T47D (cell line): ENCODE measurements around the gene MGAT5.
"Not testable (repeated sequence)": the region's sequence is repeated elsewhere in the genome, so short reads cannot be mapped to it uniquely, and the experiment has no call there.

Experiments
- DNase-seq, 2 experiments: peaks; one replicate each; pipeline versions ENCODE4 v3.0.0 to v3.0.0-alpha.2; 2011 to 2012; ENCODE audit warnings: low read depth in 1 of 2, low spot score in 1 of 2
- JUND ChIP-seq: IDR thresholded peaks from 2 replicates; pipeline ENCODE4 v1.6.1; 2012; ENCODE audit warnings: low read depth
- in situ Hi-C: cut with HindIII; loops from 2 replicates; pipeline ENCODE4 v1.10.0; 2016; ENCODE audit warnings: low sequenced_read_pairs, low pct_unique_long_range_greater_than_20kb

MGAT5 gene

DNA sequence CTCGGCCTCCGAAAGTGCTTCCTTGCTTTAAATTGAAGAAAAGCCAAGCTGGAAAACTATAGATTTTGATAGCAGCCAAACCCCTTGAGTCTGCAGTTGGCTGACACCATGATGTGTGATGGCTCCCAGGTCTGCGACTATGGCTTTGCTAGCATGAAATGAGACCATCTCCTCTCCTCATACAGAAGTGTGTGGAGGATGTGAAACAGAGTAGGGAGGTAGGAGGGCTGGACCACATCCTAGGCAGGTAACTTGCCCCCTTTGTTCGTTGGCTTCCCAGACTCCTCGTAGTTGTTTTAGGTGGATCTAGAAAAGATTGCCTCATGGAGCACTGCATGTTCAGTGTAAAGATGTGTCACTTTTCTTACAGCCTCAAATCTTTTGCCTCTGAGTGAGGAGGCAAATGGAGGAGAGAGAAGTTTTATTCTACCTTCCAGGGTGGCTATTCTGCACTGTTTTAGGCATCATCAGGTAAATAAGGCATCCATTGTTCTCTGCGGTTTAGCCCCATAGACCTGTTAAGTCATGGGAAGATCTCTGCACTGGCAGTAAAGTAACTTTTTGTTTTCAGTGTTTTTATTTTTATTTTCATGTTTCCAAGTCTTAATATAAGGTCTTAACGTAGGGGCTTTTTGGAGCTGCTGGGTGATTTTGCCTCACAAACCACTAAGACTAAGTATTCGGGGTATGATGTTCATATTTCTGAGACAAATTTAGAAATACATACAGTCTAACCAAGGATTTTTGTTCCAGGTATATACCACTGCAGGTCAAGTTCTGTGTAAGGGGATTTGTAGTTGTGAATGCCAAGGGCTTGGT, 40.1 kb downstream of the MGAT5 start:
- no peak for TF ChIP-seq JUND
- in situ Hi-C loops = no loop called here
- no peak for DNase-seq

DNA sequence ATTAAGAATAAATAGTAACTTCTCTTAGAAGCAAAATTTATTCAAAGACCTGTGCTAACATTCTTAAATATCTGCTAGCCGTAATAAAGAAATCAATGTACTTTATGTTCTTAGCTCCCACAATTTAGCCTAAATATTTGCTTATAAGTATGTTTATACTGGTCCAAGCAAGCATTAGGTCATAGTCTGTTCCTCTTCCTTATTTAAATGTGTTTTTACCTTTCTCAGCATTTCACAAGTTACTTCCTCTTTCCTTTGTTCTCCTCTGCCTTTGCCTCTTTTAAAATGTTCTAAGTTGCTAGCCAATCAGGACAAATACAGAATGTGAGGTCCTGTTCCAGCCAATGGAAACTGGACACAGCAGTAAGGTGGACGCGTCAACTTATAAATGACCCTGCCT, 40.7 kb downstream of the MGAT5 start:
- in situ Hi-C loops = not testable (repeated sequence)

DNA sequence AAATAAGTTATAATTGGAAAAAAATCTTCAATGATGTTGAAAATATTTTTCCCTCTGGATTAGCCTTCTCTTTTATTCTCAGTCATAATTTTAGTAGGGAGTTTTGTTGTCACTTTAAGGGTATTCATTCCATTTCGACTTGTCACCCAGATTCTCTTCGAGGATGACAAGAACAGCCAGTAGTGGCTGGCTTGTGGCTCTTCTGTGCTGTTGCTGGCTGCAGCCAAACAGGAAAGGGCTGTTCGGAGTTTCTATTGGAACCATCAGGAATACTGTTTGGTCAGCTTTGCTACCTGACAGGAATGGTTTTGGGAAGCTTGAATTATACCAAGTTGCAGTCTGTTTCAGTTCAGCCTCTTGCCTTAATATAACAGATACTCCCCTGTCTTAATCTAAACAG, 41.6 kb downstream of the MGAT5 start:
- in situ Hi-C loops = no loop called here
- TF ChIP-seq JUND = no peak
- DNase-seq = peak in 1 of 2 experiments; percentile 2

More for the DNA sequence above, 40.7 kb downstream of the MGAT5 start:
- not testable (repeated sequence) for DNase-seq

DNA sequence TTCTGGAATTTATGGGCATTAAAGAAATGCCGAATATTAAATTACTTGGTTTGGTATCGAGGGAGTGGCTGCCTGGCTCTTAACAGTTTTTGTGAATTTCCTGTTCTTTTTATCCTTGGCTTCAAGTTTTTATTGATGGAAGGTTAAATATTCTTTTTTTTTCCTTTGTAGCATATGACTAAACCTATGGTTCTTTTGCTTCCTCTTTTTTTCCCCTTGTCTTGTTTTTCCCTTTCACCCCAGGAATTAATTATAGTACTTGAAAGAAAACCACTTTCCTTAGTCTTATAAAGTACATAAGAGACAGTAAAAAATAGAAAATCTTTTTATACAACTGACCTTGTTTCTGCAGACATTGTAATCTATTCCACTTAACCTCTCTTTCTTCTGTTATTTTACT, 42.4 kb downstream of the MGAT5 start:
- no peak for DNase-seq
- TF ChIP-seq JUND = no peak
- in situ Hi-C loops = no loop called here

DNA sequence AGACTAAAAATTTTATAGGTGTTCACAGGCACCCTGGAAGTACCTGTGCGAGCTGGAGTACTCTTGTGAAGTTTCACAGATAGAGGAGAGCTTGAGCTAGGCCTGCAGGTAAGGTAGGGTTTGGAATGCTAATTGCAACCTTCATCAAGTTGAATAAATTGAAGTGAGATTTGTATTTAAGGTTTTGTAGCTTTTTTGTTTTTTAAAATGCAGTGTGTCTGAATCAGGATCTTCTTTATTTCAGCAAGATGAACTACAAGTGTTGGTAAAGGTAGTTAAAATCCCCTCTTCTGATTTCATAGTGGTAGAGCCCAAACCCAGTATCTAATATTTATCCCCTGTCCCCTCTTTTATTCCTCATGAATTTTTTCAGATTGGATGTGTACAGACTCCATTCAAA, 45.5 kb downstream of the MGAT5 start:
- TF ChIP-seq JUND = no peak

DNA sequence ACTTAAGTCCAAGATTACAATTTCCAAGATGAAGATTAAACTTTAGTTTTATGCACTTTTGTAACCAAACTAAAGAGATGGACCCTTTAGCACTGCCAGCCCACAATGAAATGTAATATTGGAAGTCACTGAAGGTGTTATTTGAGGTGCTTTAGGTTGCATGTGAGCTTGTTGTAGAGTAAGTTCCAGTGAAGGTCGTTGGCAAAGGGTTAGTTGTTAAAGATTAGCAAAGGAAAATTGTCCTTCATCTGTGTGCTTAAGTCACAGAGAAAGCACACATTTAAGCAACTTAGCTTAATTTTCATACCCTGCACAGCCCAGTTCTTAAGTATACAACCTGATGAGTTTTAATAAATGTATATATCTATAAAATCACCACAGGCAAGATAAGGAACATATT, 46.7 kb downstream of the MGAT5 start:
- no peak for TF ChIP-seq JUND
- in situ Hi-C loops = no loop called here
- DNase-seq = no peak

More for the DNA sequence above, 45.5 kb downstream of the MGAT5 start:
- DNase-seq = no peak
- in situ Hi-C loops = no loop called here

DNA sequence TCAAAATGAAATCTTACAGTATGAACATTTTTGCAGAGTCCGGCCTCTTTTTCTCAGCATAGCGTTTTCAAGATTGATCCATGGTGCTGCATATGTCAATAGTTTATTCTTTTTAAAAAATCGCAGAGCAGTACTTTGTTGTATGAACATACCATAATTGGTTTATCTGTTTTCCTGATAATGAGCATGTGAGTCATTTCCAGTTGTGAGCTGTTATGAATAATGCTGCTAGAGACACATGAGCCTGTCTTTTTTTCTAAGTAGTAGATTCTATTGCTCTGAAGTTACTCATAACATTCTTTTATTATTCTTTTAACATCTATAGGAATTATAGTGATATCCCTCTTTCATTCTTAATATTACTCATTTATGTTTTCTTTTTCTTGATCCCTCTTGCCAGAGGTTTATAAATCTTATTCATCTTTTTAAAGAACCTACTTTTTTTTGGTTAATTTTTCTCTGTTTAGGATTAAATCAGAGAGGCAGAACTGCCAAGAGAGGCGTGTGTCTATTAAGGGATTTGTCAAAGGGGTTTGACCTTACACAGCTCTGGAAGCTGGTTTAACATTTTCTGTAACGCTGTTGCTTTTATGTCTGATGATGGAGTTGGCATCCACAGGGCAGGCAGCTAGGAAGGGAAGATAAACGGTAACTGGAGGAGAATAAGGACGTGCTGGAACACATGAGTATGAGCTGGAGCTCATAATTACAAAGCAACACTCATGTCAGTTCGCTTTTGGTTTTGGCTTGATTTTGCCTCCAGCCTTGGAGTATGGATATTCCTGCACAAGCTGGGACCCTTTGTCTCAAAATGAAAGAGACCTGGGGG, 47.4 kb downstream of the MGAT5 start:
- no peak for DNase-seq
- TF ChIP-seq JUND = no peak
- in situ Hi-C loops = no loop called here

DNA sequence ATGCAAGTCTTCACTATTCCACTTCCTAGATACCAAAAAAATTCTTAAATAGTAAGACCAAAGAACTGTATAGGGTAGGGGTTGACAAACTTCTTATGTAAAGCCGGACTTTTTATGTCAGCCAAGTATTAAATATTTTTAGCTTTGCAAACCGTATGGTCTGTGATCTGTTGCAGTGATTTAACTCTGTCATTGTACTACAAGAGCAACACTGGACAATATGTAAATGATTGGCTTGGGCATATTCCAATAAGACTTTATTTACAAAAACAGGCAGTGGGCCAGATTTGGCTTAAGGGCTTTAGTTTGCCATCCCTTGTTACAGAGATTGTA, 48.0 kb downstream of the MGAT5 start:
- in situ Hi-C loops = no loop called here
- no peak for DNase-seq
- TF ChIP-seq JUND = no peak

DNA sequence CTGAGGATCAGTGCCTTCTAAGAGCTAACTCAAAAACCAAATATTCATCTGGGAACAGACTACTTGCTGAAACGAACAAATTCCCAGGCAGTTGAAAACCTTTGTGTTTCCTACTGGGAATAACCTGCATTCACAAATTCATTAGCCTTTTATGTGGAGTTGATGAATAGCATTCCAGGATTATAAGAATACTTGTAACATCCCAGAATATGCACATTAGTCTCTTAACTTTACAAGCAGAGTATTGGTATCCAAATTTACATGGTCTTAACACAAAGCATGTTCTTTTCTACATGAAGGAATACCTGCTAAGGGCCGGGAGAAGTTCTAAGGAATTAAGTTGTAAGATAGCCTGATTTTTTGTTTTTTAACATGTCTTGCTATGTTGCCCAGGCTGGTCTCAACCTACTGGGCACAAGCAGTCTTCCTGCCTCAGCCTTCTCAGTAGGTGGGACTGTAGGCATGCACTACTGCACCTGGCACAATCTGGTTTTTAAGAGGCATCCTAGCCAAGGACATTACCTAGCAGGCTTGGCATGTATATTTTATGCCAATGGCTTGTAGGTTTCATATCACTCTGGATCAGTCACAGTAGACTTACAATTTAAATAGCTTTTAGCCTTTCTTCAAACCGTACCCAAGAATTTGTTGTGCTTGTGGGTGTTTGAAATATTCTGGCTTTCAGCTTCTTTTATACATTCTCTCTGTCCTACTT, 50.7 kb downstream of the MGAT5 start:
- in situ Hi-C loops = no loop called here
- TF ChIP-seq JUND = peak; percentile 51; the same call in 1 of the 2 replicates
- DNase-seq = peak in 1 of 2 experiments; percentile 61

DNA sequence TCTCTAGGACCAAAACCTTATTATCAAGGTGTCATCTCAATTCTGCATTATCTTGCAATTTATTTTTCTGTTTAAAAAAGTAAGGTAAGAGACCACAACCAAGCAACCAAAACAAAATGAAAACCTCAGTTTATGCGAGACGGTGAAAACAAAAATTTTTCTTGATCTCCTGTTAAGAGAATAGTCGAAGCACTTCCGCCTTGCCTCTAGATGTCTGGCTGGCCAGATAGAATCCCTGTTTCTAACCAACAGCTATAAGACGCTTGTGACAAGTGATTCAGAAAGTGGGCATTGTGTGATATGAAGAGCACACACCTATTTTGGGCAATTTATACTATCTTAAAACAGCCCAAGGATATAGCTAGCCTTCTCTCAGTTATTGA, 51.2 kb downstream of the MGAT5 start:
- DNase-seq = no peak
- in situ Hi-C loops = no loop called here
- no peak for TF ChIP-seq JUND

DNA sequence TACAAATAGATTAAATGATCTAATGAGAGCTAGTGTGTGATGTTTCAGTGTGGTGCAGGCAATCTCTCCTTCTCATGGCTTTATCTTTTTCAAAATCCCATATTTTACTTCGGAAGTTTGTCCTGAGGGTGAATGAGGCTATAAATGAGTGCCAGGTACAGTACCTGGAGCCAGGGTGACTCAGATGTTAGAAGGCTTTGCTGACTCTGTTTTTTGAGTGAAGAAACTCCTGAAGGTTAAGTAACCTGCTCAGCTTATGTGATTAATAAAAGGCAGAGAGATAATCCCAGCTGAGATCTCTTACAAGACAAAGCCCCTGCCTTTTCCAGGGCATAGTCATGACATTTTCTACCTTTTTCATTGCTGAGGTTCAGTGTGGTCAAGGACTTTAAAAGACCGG, 52.6 kb downstream of the MGAT5 start:
- TF ChIP-seq JUND = no peak
- DNase-seq = no peak
- in situ Hi-C loops = no loop called here

DNA sequence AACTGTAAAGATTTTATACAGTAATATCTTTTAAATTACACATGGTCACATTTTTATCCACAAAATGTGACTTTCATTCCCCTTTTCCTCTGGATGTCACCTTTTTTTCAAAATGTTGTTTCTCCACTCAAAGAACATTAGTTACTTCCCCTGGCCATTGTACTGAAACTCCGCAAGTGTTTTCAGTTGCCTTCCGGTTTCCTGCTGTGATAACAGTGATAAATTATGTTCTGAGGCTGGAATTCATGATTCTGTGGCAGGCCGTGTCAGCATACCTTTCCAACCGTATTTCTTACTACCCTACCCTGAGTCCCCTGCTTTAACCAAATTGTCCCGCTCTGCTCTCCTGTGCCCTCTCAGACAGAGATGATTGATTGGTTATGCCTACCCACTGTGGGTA, 53.5 kb downstream of the MGAT5 start:
- in situ Hi-C loops = no loop called here
- DNase-seq = no peak
- TF ChIP-seq JUND = no peak
